CD4-positive, alpha-beta T cell treated with Interleukin-2 at 100 ng/mL for 4 hours (primary cell): ENCODE data around the gene ZNF555.
A peak's percentile ranks its signal among the peaks of the same experiment; 100 is the strongest.
"Not testable (repeated sequence)": the region's sequence is repeated elsewhere in the genome, so short reads cannot be mapped to it uniquely, and the experiment has no call there.

Experiments used
- DNase-seq: peaks from one replicate; pipeline ENCODE4 v3.0.0-alpha.2; 2020; ENCODE audit warnings: low spot score

The ZNF555 gene

GRCh38 chr19:2807379-2808128 lies 33.7 kb upstream of the ZNF555 start:
- DNase-seq = no peak

GRCh38 chr19:2808129-2808941 lies 32.9 kb upstream of the ZNF555 start:
- no peak for DNase-seq

GRCh38 chr19:2809387-2810140 lies 31.7 kb upstream of the ZNF555 start:
- no peak for DNase-seq

GRCh38 chr19:2810141-2811091 lies 30.9 kb upstream of the ZNF555 start:
- DNase-seq = no peak

- DNase-seq = no peak
These were observed 30.0 kb upstream of the ZNF555 start for GRCh38 chr19:2811221-2811722.

GRCh38 chr19:2811735-2812413 lies 29.4 kb upstream of the ZNF555 start:
- no peak for DNase-seq

GRCh38 chr19:2812414-2813234 lies 28.7 kb upstream of the ZNF555 start:
- DNase-seq = no peak

- DNase-seq = no peak
These were observed 27.8 kb upstream of the ZNF555 start for GRCh38 chr19:2813235-2814160.

- no peak for DNase-seq
These were observed 26.8 kb upstream of the ZNF555 start for GRCh38 chr19:2814426-2814825.

- DNase-seq = no peak
These were observed 26.1 kb upstream of the ZNF555 start for GRCh38 chr19:2815191-2815614.

- no peak for DNase-seq
These were observed 25.4 kb upstream of the ZNF555 start for GRCh38 chr19:2815923-2816322.

- DNase-seq = no peak
These were observed 24.6 kb upstream of the ZNF555 start for GRCh38 chr19:2816641-2817040.

- not testable (repeated sequence) for DNase-seq
These were observed 23.9 kb upstream of the ZNF555 start for GRCh38 chr19:2817237-2817829.

GRCh38 chr19:2819540-2820111 lies 21.6 kb upstream of the ZNF555 start, which contains the start of gene ZNF554:
TSS of gene ZNF554 (plus strand) at chr19:2819868. CDS start at chr19:2820072, 204 bp downstream.
- peak; percentile 97 for DNase-seq

GRCh38 chr19:2820112-2820702 lies 21.1 kb upstream of the ZNF555 start:
- no peak for DNase-seq

- DNase-seq = no peak
These were observed 18.4 kb upstream of the ZNF555 start for GRCh38 chr19:2822846-2823245.

- no peak for DNase-seq
These were observed 17.6 kb upstream of the ZNF555 start for GRCh38 chr19:2823646-2824045.
